T-helper 1 cell (primary cell): ENCODE data around the gene ITLN1.
"Not testable (repeated sequence)": the region's sequence is repeated elsewhere in the genome, so short reads cannot be mapped to it uniquely, and the experiment has no call there.

Source experiments
- DNase-seq, 5 donors: peaks; one replicate each; pipeline ENCODE4 v3.0.0-alpha.2; 2012 to 2020
- total RNA-seq, 4 donors: gene quantifications; one replicate each; lab custom pipeline; 2026; lab: John Stamatoyannopoulos, UW

The ITLN1 gene
- total RNA-seq = 0 reads per million in 4 donors

GRCh38 chr1:160885042-160885441 lies at the start of gene ITLN1:
Gene ITLN1, minus strand, starts transcription at chr1:160885180. Its CDS starts 303 bp downstream, at chr1:160884877.
- DNase-seq = no peak

- DNase-seq = not testable (repeated sequence)
These were observed 48.3 kb upstream of the ITLN1 start for GRCh38 chr1:160933305-160933704.

GRCh38 chr1:160925652-160926244 lies 40.8 kb upstream of the ITLN1 start:
- DNase-seq = no peak

- no peak for DNase-seq
These were observed 40.0 kb upstream of the ITLN1 start for GRCh38 chr1:160924791-160925651.

GRCh38 chr1:160916666-160917065 lies 31.7 kb upstream of the ITLN1 start:
- no peak for DNase-seq

GRCh38 chr1:160913229-160913628 lies 28.2 kb upstream of the ITLN1 start:
- DNase-seq = not testable (repeated sequence)

GRCh38 chr1:160911925-160912324 lies 26.9 kb upstream of the ITLN1 start:
- DNase-seq = no peak

- DNase-seq = no peak
These were observed 26.5 kb upstream of the ITLN1 start for GRCh38 chr1:160911441-160911840.

- no peak for DNase-seq
These were observed 25.3 kb upstream of the ITLN1 start for GRCh38 chr1:160910170-160910750.

- DNase-seq = no peak
These were observed 23.0 kb upstream of the ITLN1 start for GRCh38 chr1:160907976-160908375.

- DNase-seq = no peak
These were observed 20.6 kb upstream of the ITLN1 start for GRCh38 chr1:160905617-160905989.

- no peak for DNase-seq
These were observed 20.0 kb upstream of the ITLN1 start for GRCh38 chr1:160904783-160905616.

- DNase-seq = not testable (repeated sequence)
These were observed 17.3 kb upstream of the ITLN1 start for GRCh38 chr1:160902251-160902650.

GRCh38 chr1:160901768-160902167 lies 16.8 kb upstream of the ITLN1 start:
- DNase-seq = no peak

- DNase-seq = not testable (repeated sequence)
These were observed 15.7 kb upstream of the ITLN1 start for GRCh38 chr1:160900683-160901082.

- not testable (repeated sequence) for DNase-seq
These were observed 9.6 kb upstream of the ITLN1 start for GRCh38 chr1:160894368-160895135.

GRCh38 chr1:160891474-160891873 lies 6.5 kb upstream of the ITLN1 start:
- no peak for DNase-seq

- DNase-seq = no peak
These were observed 3.9 kb upstream of the ITLN1 start for GRCh38 chr1:160888926-160889325.

- no peak for DNase-seq
These were observed 2.1 kb upstream of the ITLN1 start for GRCh38 chr1:160887071-160887470.

- DNase-seq = peak in 1 of 5 donors; percentile 4
These were observed 401 bp downstream of the ITLN1 start for GRCh38 chr1:160884579-160884978.

- no peak for DNase-seq
These were observed 1.1 kb downstream of the ITLN1 start for GRCh38 chr1:160883581-160884513.
